ENCODE measurements around the gene MDC1.

DNA sequence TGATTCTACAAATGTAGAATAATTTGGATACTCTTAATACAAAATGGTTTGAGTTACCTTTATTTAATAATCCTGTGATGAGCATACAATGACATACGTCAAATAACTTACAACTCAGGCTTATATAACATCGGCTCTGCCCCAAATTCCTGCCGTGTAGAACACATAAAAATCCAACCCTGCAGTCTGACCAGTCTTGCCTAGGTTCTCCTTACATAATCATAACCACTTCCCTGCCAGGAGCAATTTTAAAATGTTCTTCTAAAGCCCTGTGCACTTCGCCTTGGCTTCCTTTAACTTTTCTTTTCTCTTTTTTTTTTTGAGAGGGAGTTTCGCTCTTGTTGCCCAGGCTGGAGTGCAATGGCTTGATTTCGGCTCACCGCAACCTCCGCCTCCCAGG is 43.5 kb upstream of the MDC1 start:
- TF ChIP-seq, protein P1, sequence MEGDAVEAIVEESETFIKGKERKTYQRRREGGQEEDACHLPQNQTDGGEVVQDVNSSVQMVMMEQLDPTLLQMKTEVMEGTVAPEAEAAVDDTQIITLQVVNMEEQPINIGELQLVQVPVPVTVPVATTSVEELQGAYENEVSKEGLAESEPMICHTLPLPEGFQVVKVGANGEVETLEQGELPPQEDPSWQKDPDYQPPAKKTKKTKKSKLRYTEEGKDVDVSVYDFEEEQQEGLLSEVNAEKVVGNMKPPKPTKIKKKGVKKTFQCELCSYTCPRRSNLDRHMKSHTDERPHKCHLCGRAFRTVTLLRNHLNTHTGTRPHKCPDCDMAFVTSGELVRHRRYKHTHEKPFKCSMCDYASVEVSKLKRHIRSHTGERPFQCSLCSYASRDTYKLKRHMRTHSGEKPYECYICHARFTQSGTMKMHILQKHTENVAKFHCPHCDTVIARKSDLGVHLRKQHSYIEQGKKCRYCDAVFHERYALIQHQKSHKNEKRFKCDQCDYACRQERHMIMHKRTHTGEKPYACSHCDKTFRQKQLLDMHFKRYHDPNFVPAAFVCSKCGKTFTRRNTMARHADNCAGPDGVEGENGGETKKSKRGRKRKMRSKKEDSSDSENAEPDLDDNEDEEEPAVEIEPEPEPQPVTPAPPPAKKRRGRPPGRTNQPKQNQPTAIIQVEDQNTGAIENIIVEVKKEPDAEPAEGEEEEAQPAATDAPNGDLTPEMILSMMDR (IDR thresholded peaks at IDR 0.05 in 4 of 5, conservative IDR thresholded peaks at IDR 0.05 in 1 of 5): no peak
- TF ChIP-seq POLR2A (IDR thresholded peaks at IDR 0.05): no peak

Measured in gastrocnemius medialis (tissue), 4 donors.